IPS DF 6.9 (cell line): ENCODE measurements around the gene CREBRF.

Experiments used
- DNase-seq: peaks from one replicate; pipeline ENCODE4 v3.0.0-alpha.2; 2013; ENCODE audit warnings: low read depth, low spot score
- H3K27ac ChIP-seq: one replicate; pipeline ENCODE4 v1.5.1; 2013; ENCODE audit warnings: low read length, control low read depth
- H3K27me3 ChIP-seq: 2 replicates; pipeline ENCODE4 v1.6.1; 2013; ENCODE audit warnings: mild to moderate bottlenecking, low read length; ENCODE audit not compliant: control insufficient read depth, insufficient read depth
- H3K36me3 ChIP-seq: 2 replicates; pipeline ENCODE4 v1.6.1; 2013; ENCODE audit warnings: low read length; ENCODE audit not compliant: control insufficient read depth, insufficient read depth
- H3K4me1 ChIP-seq: 2 replicates; pipeline ENCODE4 v1.6.1; 2013; ENCODE audit warnings: low read length; ENCODE audit not compliant: control insufficient read depth, insufficient read depth
- H3K4me3 ChIP-seq: 2 replicates; pipeline ENCODE4 v1.5.1; 2013; ENCODE audit warnings: mild to moderate bottlenecking, low read length
- H3K9me3 ChIP-seq: 2 replicates; pipeline ENCODE4 v1.6.1; 2013; ENCODE audit warnings: low read length, inconsistent platforms; ENCODE audit not compliant: control insufficient read depth, insufficient read depth
- WGBS: extraction: QIAGEN DNeasy Blood & Tissue Kit; methylation state at CpG from one replicate; pipeline ENCODE4 v1.1.7; 2013; ENCODE audit warnings: mixed read lengths, missing lambda C conversion rate; ENCODE audit not compliant: insufficient read length, insufficient coverage; 5-methylcytosine and 5-hydroxymethylcytosine counted together

CREBRF gene

DNA sequence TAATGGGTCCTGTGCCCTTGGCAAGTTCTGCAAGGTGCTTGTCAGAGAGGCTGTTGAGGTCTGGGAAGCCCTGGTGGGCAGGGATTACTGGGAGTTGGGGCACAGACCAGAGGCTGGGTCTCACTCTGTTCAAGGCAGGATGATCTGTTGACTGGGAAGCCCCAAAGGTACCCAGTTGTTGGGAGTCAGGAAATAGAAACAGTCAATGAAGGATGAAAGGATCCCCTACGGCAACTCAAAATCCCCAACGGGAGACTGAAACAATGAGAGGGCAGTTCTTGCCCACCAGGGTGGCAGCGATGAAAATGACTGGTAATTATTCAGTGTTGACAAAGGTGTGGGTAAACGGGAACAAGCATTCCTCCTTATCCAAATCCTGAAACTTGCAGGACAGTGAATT, 119.4 kb downstream of the CREBRF start:
- H3K27me3 ChIP-seq: no peaks in the 10 kb centered on the region
- DNase-seq: no peak
- H3K9me3 ChIP-seq: no peaks in the 10 kb centered on the region
- no peak overlapping the region for H3K27ac ChIP-seq
- H3K4me3 ChIP-seq: no peak overlapping the region
- no peaks in the 10 kb centered on the region for H3K36me3 ChIP-seq
- no CpG with 5 or more reads among the region's 4 CpGs for WGBS
- no peaks in the 10 kb centered on the region for H3K4me1 ChIP-seq

DNA sequence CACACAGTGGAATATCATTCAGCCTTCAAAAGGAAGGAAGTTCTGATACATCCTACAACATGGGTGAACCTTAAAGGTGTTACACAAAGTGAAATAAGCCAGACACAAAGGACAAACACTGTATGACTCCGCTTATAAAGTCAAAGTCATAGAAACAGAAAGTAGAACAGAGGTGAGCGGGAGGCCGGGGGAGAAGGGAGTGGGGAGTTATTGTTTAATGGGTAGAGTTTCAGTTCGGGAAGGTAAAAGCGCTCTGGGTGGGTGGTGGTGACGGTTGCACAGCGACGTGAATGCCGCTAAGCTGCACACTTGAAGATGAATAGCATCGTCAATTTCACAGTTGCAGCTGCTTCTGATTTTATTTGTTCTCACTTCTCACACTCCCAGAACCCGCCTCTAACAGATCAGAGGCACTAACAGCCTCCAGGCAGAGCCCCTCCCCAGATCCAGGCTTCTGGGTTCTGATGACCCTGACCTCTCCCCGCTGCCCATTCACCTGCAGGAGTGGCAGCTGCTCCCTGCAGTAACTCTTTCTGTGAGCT, 122.3 kb downstream of the CREBRF start:
- WGBS: no CpG with 5 or more reads among the region's 12 CpGs
- no peak overlapping the region for H3K27ac ChIP-seq
- H3K9me3 ChIP-seq: no peaks in the 10 kb centered on the region
- no peaks in the 10 kb centered on the region for H3K27me3 ChIP-seq
- no peak overlapping the region for H3K4me3 ChIP-seq
- H3K4me1 ChIP-seq: no peaks in the 10 kb centered on the region
- H3K36me3 ChIP-seq: no peaks in the 10 kb centered on the region
- DNase-seq: no peak

DNA sequence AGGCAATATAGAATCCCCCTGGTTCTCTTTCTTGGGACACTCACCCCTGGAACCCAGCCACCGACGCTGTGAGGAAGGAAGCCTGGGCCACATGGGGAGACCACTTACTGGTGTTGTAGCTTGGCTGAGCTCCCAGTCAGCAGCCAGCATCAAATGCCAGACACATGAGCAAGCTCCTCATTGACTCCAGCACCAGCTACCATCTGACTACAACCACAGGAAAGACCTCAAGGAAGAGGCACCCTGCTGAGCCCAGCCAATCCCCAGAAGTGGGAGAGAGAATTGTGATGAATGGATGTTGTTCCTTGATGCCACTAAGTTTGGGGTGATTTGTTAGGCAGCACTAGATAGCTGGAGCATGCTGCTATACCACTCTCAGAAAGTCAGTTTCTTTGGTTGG, 124.2 kb downstream of the CREBRF start:
- H3K27ac ChIP-seq: no peak overlapping the region
- no peaks in the 10 kb centered on the region for H3K9me3 ChIP-seq
- H3K36me3 ChIP-seq: no peaks in the 10 kb centered on the region
- no peaks in the 10 kb centered on the region for H3K27me3 ChIP-seq
- no CpG with 5 or more reads among the region's 2 CpGs for WGBS
- H3K4me3 ChIP-seq: no peak overlapping the region
- DNase-seq: no peak
- H3K4me1 ChIP-seq: no peaks in the 10 kb centered on the region

DNA sequence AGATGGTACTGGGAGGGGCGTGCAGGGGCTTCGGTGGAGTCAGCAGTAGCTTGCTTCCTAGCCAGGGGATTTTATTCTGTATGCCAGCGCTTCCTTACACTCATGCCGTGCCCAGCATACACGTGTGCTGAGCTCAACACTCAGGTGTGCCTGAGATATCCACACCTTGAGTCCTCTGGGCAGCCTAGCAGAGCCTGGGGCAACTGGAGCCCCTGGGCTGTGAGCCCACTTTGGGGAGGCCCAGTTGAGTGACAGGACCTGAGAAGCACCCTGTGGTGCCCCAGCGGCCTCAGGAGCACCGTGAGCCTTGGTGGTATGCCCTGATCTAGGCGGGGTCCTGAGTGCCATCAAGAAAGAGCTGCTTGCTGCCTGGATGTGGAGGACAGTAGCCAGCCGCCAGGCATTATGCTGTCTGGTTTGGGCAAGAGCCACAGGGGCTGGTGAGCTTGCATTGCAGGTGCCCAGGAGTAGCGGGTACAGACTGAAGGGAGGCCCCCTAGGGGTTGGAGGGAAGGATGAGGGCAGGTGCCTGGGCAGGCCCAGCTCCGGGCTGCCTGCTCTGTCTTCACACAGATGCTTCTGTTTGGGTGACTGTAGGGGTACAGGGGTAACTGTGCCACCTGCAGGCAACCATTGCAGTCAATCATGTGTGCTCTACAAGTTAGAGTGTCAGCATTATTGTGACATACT, 131.0 kb downstream of the CREBRF start:
- no peak overlapping the region for H3K27ac ChIP-seq
- no peak overlapping the region for H3K4me3 ChIP-seq
- no CpG with 5 or more reads among the region's 11 CpGs for WGBS
- no peaks in the 10 kb centered on the region for H3K4me1 ChIP-seq
- H3K36me3 ChIP-seq: no peaks in the 10 kb centered on the region
- DNase-seq: no peak
- no peaks in the 10 kb centered on the region for H3K9me3 ChIP-seq
- H3K27me3 ChIP-seq: no peaks in the 10 kb centered on the region

DNA sequence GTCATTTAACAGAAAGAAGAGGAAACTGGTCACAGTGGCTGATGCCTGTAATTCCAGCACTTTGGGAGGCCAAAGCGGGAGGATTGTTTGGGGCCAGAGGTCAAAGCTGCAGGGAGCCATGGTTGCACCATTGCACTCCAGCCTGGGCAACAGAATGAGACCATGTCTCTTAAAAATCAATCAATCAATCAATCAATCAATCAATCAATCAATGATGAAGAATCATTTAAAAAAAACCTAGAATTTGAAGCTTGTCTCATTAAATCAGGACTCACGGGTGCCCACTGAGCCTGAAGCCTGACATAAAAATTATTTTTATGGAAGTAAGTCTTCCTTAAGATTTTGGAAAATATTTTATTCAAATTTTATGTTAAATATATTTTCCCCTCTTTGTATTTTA, 132.1 kb downstream of the CREBRF start:
- no peak overlapping the region for H3K27ac ChIP-seq
- whole genome bisulfite sequencing: no CpG with 5 or more reads among the region's 2 CpGs
- no peaks in the 10 kb centered on the region for H3K27me3 ChIP-seq
- H3K9me3 ChIP-seq: no peaks in the 10 kb centered on the region
- no peak overlapping the region for H3K4me3 ChIP-seq
- H3K4me1 ChIP-seq: no peaks in the 10 kb centered on the region
- DNase-seq: no peak
- H3K36me3 ChIP-seq: no peaks in the 10 kb centered on the region
